Suprapubic skin (tissue), 3 donors: Measurements from ENCODE around the gene ITPK1.

Experiments
- CTCF ChIP-seq, 2 donors: fragments of 200-600 bp in 1 of 2; fragments of 450-650 bp in 1 of 2; sonication (generic) in 1 of 2; IDR thresholded peaks; one replicate each; pipeline ENCODE4 v1.5.1; 2016 to 2019; ENCODE audit warnings: antibody characterized with exemption in 2 of 2, mild to moderate bottlenecking in 1 of 2, moderate library complexity in 1 of 2
- EP300 ChIP-seq: sonication (generic); formaldehyde crosslinking; IDR thresholded peaks from one replicate; pipeline ENCODE4 v1.6.1; 2017; ENCODE audit warnings: antibody characterized with exemption
- POLR2A ChIP-seq, 2 donors: fragments of 450-650 bp; IDR thresholded peaks; one replicate each; pipeline ENCODE4 v1.6.1; 2017; ENCODE audit warnings: antibody characterized with exemption in 2 of 2, mild to moderate bottlenecking in 2 of 2, moderate library complexity in 2 of 2

- TF ChIP-seq EP300 (no peak), CTCF (IDR thresholded peaks at IDR 0.05) (no peak), POLR2A (IDR thresholded peaks at IDR 0.05) (no peak)
Observed at GRCh38 chr14:92968291-92969020, 147.3 kb downstream of the ITPK1 start.
